Measurements from ENCODE around the gene CEP70. TPM values are rescaled to one million over a fixed set of nuclear protein-coding genes. Genes with fewer than 3 reads are reported as not detected.

The CEP70 gene
- total and polyA plus RNA-seq, 4 donors: 6.9 to 26.5 (median 9.1) TPM

- H3K27me3 ChIP-seq (ENCODE audit: control insufficient read depth in 4 of 4, insufficient read depth in 4 of 4, low read length in 3 of 4): no peaks in the 10 kb centered on the region
- H3K9ac ChIP-seq (ENCODE audit: low read depth in 1 of 2, low read length in 2 of 2): no peak overlapping the region
- H3K4me3 ChIP-seq (ENCODE audit: low read depth in 1 of 3, low read length in 3 of 3): no peak overlapping the region
- H3K27ac ChIP-seq (ENCODE audit: low read depth in 1 of 2, low read length in 2 of 2): no peak overlapping the region
- H3K36me3 ChIP-seq (ENCODE audit: control insufficient read depth in 4 of 4, insufficient read depth in 3 of 4, low read depth in 1 of 4, low read length in 3 of 4): no peaks in the 10 kb centered on the region
- TF ChIP-seq HNF4G (IDR thresholded peaks at IDR 0.05): no peak
- TF ChIP-seq ATF3 (IDR thresholded peaks at IDR 0.05): no peak
- TF ChIP-seq RAD21 (IDR thresholded peaks at IDR 0.05): no peak
- no peak for TF ChIP-seq HNF4A (conservative IDR thresholded peaks at IDR 0.05)
- no peak for TF ChIP-seq GABPA (IDR thresholded peaks at IDR 0.05 in 1 of 2, conservative IDR thresholded peaks at IDR 0.05 in 1 of 2)
- TF ChIP-seq MAX (IDR thresholded peaks at IDR 0.05): no peak
- no peak for TF ChIP-seq EGR1 (IDR thresholded peaks at IDR 0.05; ENCODE audit: low read depth in 2 of 2)
- TF ChIP-seq JUND (IDR thresholded peaks at IDR 0.05): no peak
- TF ChIP-seq NR2F2 (IDR thresholded peaks at IDR 0.05): no peak
- TF ChIP-seq ZBTB33 (IDR thresholded peaks at IDR 0.05): no peak
- TF ChIP-seq RXRA (IDR thresholded peaks at IDR 0.05): no peak
- H3K9me3 ChIP-seq (ENCODE audit: control insufficient read depth in 4 of 4, low read length in 3 of 4): no peaks in the 10 kb centered on the region
- DNase-seq (ENCODE audit: low spot score): no peak
- no peaks in the 10 kb centered on the region for H3K4me1 ChIP-seq (ENCODE audit: control insufficient read depth in 4 of 4, insufficient read depth in 4 of 4, low read length in 3 of 4)
Observed at GRCh38 chr3:138624518-138624917, 30.5 kb upstream of the CEP70 start.

GRCh38 chr3:138620431-138620830 lies 26.4 kb upstream of the CEP70 start:
- Histone ChIP-seq H3K27ac (ENCODE audit: low read depth in 1 of 2, low read length in 2 of 2) (no peak overlapping the region), H3K9me3 (ENCODE audit: control insufficient read depth in 4 of 4, low read length in 3 of 4) (no peaks in the 10 kb centered on the region), H3K4me3 (ENCODE audit: low read depth in 1 of 3, low read length in 3 of 3) (no peak overlapping the region), H3K4me1 (ENCODE audit: control insufficient read depth in 4 of 4, insufficient read depth in 4 of 4, low read length in 3 of 4) (no peaks in the 10 kb centered on the region), H3K36me3 (ENCODE audit: control insufficient read depth in 4 of 4, insufficient read depth in 3 of 4, low read depth in 1 of 4, low read length in 3 of 4) (no peaks in the 10 kb centered on the region), H3K9ac (ENCODE audit: low read depth in 1 of 2, low read length in 2 of 2) (no peak overlapping the region), H3K27me3 (ENCODE audit: control insufficient read depth in 4 of 4, insufficient read depth in 4 of 4, low read length in 3 of 4) (no peaks in the 10 kb centered on the region)
- DNase-seq (ENCODE audit: low spot score): no peak
- TF ChIP-seq YY1 (IDR thresholded peaks at IDR 0.05) (no peak), ATF3 (IDR thresholded peaks at IDR 0.05) (no peak), FOXA1 (IDR thresholded peaks at IDR 0.05) (no peak), NR2F2 (IDR thresholded peaks at IDR 0.05) (no peak), FOXA2 (IDR thresholded peaks at IDR 0.05) (no peak), JUND (IDR thresholded peaks at IDR 0.05) (no peak)
- WGBS: 95% methylated on average over 4 of the region's 4 CpGs

- H3K9me3 ChIP-seq (ENCODE audit: control insufficient read depth in 4 of 4, low read length in 3 of 4): no peaks in the 10 kb centered on the region
- no peaks in the 10 kb centered on the region for H3K36me3 ChIP-seq (ENCODE audit: control insufficient read depth in 4 of 4, insufficient read depth in 3 of 4, low read depth in 1 of 4, low read length in 3 of 4)
- no peak overlapping the region for H3K27ac ChIP-seq (ENCODE audit: low read depth in 1 of 2, low read length in 2 of 2)
- 91% methylated on average over 1 of the region's 1 CpG for WGBS
- H3K9ac ChIP-seq (ENCODE audit: low read depth in 1 of 2, low read length in 2 of 2): no peak overlapping the region
- H3K4me1 ChIP-seq (ENCODE audit: control insufficient read depth in 4 of 4, insufficient read depth in 4 of 4, low read length in 3 of 4): no peaks in the 10 kb centered on the region
- H3K4me3 ChIP-seq (ENCODE audit: low read depth in 1 of 3, low read length in 3 of 3): no peak overlapping the region
- H3K27me3 ChIP-seq (ENCODE audit: control insufficient read depth in 4 of 4, insufficient read depth in 4 of 4, low read length in 3 of 4): no peaks in the 10 kb centered on the region
- no peak for DNase-seq (ENCODE audit: low spot score)
- TF ChIP-seq YY1 (IDR thresholded peaks at IDR 0.05) (no peak), RXRA (IDR thresholded peaks at IDR 0.05) (no peak), NR2F2 (IDR thresholded peaks at IDR 0.05) (no peak), HNF4A (conservative IDR thresholded peaks at IDR 0.05) (no peak), FOXA1 (IDR thresholded peaks at IDR 0.05) (no peak), HNF4G (IDR thresholded peaks at IDR 0.05) (no peak), FOXA2 (IDR thresholded peaks at IDR 0.05) (no peak), RAD21 (IDR thresholded peaks at IDR 0.05) (no peak)
Observed at GRCh38 chr3:138615462-138615861, 21.4 kb upstream of the CEP70 start.

Measured in liver (tissue), 9 donors.